ENCODE measurements around the gene KRTAP4-3.

GRCh38 chr17:41186872-41187271 lies 18.9 kb upstream of the KRTAP4-3 start:
- TF ChIP-seq CTCF (IDR thresholded peaks at IDR 0.05) (no peak), SIN3A (IDR thresholded peaks at IDR 0.05; ENCODE audit: borderline replicate concordance, insufficient read depth, low read depth, low read length) (no peak)
